CD14-positive monocyte (primary cell): ENCODE measurements around the gene ZNF586. TPM values are rescaled to one million over a fixed set of nuclear protein-coding genes. Genes with fewer than 3 reads are reported as not detected.

Source experiments
- DNase-seq, 3 donors: peaks; one replicate each; pipeline ENCODE4 v3.0.0-alpha.2; 2011 to 2022
- H2AFZ ChIP-seq: 2 replicates; pipeline ENCODE4 v1.6.0; 2012; ENCODE audit warnings: mild to moderate bottlenecking, low read depth, low read length, inconsistent platforms; ENCODE audit not compliant: insufficient read depth, poor library complexity, severe bottlenecking
- H3K27ac ChIP-seq, 2 donors: 1 replicate in 1 of 2; 2 replicates in 1 of 2; pipeline ENCODE4 v1.5.1; 2012 to 2013; ENCODE audit warnings: low read length in 2 of 2, control low read depth in 1 of 2, inconsistent platforms in 1 of 2, low read depth in 1 of 2, mild to moderate bottlenecking in 1 of 2
- H3K27me3 ChIP-seq, 2 donors: one replicate each; pipeline versions ENCODE4 v1.6.0 to v1.6.1; 2011 to 2013; ENCODE audit warnings: low read length in 2 of 2; ENCODE audit not compliant: control insufficient read depth in 2 of 2, insufficient read depth in 2 of 2
- H3K36me3 ChIP-seq, 2 donors: replicated peaks in 1 of 2; 1 replicate in 1 of 2; 2 replicates in 1 of 2; pipeline versions ENCODE4 v1.5.1 to v1.6.1; 2012 to 2013; ENCODE audit warnings: low read length in 2 of 2, control low read depth in 1 of 2, inconsistent platforms in 1 of 2, mild to moderate bottlenecking in 1 of 2; ENCODE audit not compliant: insufficient read depth in 2 of 2, control insufficient read depth in 1 of 2
- H3K4me1 ChIP-seq, 2 donors: 1 replicate in 1 of 2; 2 replicates in 1 of 2; pipeline versions ENCODE4 v1.5.1 to v1.6.1; 2012 to 2013; ENCODE audit warnings: low read length in 2 of 2, control low read depth in 1 of 2, inconsistent platforms in 1 of 2, mild to moderate bottlenecking in 1 of 2, moderate library complexity in 1 of 2; ENCODE audit not compliant: insufficient read depth in 2 of 2, control insufficient read depth in 1 of 2
- H3K4me2 ChIP-seq: replicated peaks from 2 replicates; pipeline ENCODE3; 2012; ENCODE audit warnings: low read length, moderate library complexity, mild to moderate bottlenecking; ENCODE audit not compliant: poor library complexity, severe bottlenecking; ENCODE audit errors: extremely low read depth
- H3K4me3 ChIP-seq, 3 experiments: fragments of 200-600 bp in 1 of 3; sonication (generic) in 1 of 3; replicated peaks in 1 of 3; 1 replicate in 2 of 3; 2 replicates in 1 of 3; pipeline ENCODE4 v1.5.1; 2011 to 2013; ENCODE audit warnings: low read length in 3 of 3, mild to moderate bottlenecking in 3 of 3, control low read depth in 2 of 3, low read depth in 2 of 3, inconsistent platforms in 1 of 3, moderate library complexity in 1 of 3
- H3K79me2 ChIP-seq: 2 replicates; pipeline ENCODE4 v1.6.0; 2012; ENCODE audit warnings: mild to moderate bottlenecking, control low read depth, inconsistent platforms, low read length, moderate library complexity; ENCODE audit not compliant: insufficient read depth
- H3K9ac ChIP-seq: 2 replicates; pipeline ENCODE4 v1.6.0; 2017; ENCODE audit warnings: low read length, mild to moderate bottlenecking; ENCODE audit not compliant: insufficient read depth, poor library complexity, severe bottlenecking
- H3K9me3 ChIP-seq, 2 donors: replicated peaks in 1 of 2; 1 replicate in 1 of 2; 2 replicates in 1 of 2; pipeline versions ENCODE4 v1.5.1 to v1.6.1; 2012 to 2013; ENCODE audit warnings: low read length in 2 of 2, control low read depth in 1 of 2; ENCODE audit not compliant: control insufficient read depth in 1 of 2, insufficient read depth in 1 of 2
- H4K20me1 ChIP-seq: 2 replicates; pipeline ENCODE4 v1.6.0; 2012; ENCODE audit warnings: mild to moderate bottlenecking, low read length, control low read depth, moderate library complexity; ENCODE audit not compliant: insufficient read depth
- H3K27ac Mint-ChIP-seq, 7 donors: one replicate each; pipeline ENCODE4 v1.8.0; 2020; ENCODE audit warnings: mild to moderate bottlenecking in 7 of 7, mixed read lengths in 7 of 7, moderate library complexity in 6 of 7, inconsistent platforms in 2 of 7
- H3K27me3 Mint-ChIP-seq, 3 donors: one replicate each; pipeline ENCODE4 v1.8.0; 2021 to 2022; ENCODE audit warnings: low read depth in 3 of 3, mild to moderate bottlenecking in 3 of 3, mixed read lengths in 3 of 3, moderate library complexity in 3 of 3, inconsistent platforms in 1 of 3
- H3K36me3 Mint-ChIP-seq, 2 donors: one replicate each; pipeline ENCODE4 v1.8.0; 2020; ENCODE audit warnings: mixed read lengths in 2 of 2, inconsistent platforms in 1 of 2, mild to moderate bottlenecking in 1 of 2
- H3K4me1 Mint-ChIP-seq: one replicate; pipeline ENCODE4 v1.8.0; 2020; ENCODE audit warnings: mild to moderate bottlenecking, mixed read lengths
- H3K4me3 Mint-ChIP-seq, 2 donors: one replicate each; pipeline ENCODE4 v1.8.0; 2020; ENCODE audit warnings: mild to moderate bottlenecking in 2 of 2, mixed read lengths in 2 of 2, moderate library complexity in 1 of 2
- H3K9me3 Mint-ChIP-seq, 7 donors: one replicate each; pipeline ENCODE4 v1.8.0; 2020 to 2022; ENCODE audit warnings: mixed read lengths in 7 of 7, mild to moderate bottlenecking in 6 of 7, moderate library complexity in 6 of 7, inconsistent platforms in 2 of 7
- CTCF ChIP-seq: fragments of 200-600 bp; IDR thresholded peaks from one replicate; pipeline ENCODE4 v1.8.0; 2022; ENCODE audit warnings: antibody characterized with exemption, mild to moderate bottlenecking
- WGBS: methylation state at CpG from one replicate; pipeline ENCODE4 v1.1.5; 2013; ENCODE audit warnings: missing lambda C conversion rate; ENCODE audit not compliant: insufficient coverage; 5-methylcytosine and 5-hydroxymethylcytosine counted together
- intact Hi-C, 2 donors: fragments of 100-400 bp; cut with micrococcal nuclease; formaldehyde crosslinking; loops; one replicate each; pipeline versions ENCODE4 v1.15.0 to v1.15.1; 2023
- polyA plus RNA-seq, 3 donors: library from polyadenylated mRNA; depleted of rRNA in 1 of 3; unstranded in 2 of 3; stranded (reverse) in 1 of 3; fragments of 300-500 nt in 2 of 3; fragments of >200 nt in 1 of 3; fragmentation: Illumina TruSeq in 2 of 3; gene quantifications; 1 replicate in 2 of 3; 2 replicates in 1 of 3; pipeline ENCODE4 v1.2.3, GENCODE V29; 2012 to 2021

ZNF586 gene
- polyA plus RNA-seq, 3 donors = 7.7 to 10.5 (median 10.2) TPM

GRCh38 chr19:57778336-57778735 lies 8.9 kb downstream of the ZNF586 start:
- no peak overlapping the region for H3K9ac ChIP-seq
- WGBS = no CpG with 5 or more reads among the region's 4 CpGs
- no peak for DNase-seq
- Mint-ChIP-seq H3K27ac (no peak overlapping the region), H3K9me3 (peaks cover 61 to 96% (median 91%) of the 10 kb centered on the region in 7 donors), H3K4me1 (peaks cover 4% of the 10 kb centered on the region), H3K36me3 (peaks cover 69 to 81% of the 10 kb centered on the region in 2 donors), H3K27me3 (peaks cover 0 to 2% (median 0%) of the 10 kb centered on the region in 3 donors), H3K4me3 (no peak overlapping the region)
- peaks cover 88 to 96% of the 10 kb centered on the region in 2 donors for H3K9me3 ChIP-seq
- peaks cover 63% of the 10 kb centered on the region for H3K79me2 ChIP-seq
- H4K20me1 ChIP-seq = no peaks in the 10 kb centered on the region
- no peaks in the 10 kb centered on the region for H3K27me3 ChIP-seq
- no peak overlapping the region for H3K27ac ChIP-seq
- H3K4me2 ChIP-seq = no peak overlapping the region
- H2AFZ ChIP-seq = no peak overlapping the region
- H3K4me3 ChIP-seq = peak overlapping the region in 1 of 3 experiments; percentile 35
- intact Hi-C loops = no loop called here
- H3K4me1 ChIP-seq = no peaks in the 10 kb centered on the region
- TF ChIP-seq CTCF = no peak
- H3K36me3 ChIP-seq = peaks cover 53 to 85% of the 10 kb centered on the region in 2 donors

GRCh38 chr19:57779220-57779845 lies 9.9 kb downstream of the ZNF586 start:
- H3K79me2 ChIP-seq = peaks cover 55% of the 10 kb centered on the region

More at GRCh38 chr19:57779220-57779845, 9.9 kb downstream of the ZNF586 start:
- Histone ChIP-seq H3K27me3 (no peaks in the 10 kb centered on the region), H3K36me3 (peaks cover 53 to 84% of the 10 kb centered on the region in 2 donors), H3K4me1 (no peaks in the 10 kb centered on the region), H2AFZ (no peak overlapping the region), H3K4me3 (peak overlapping the region in 1 of 3 experiments; percentile 35), H3K4me2 (no peak overlapping the region), H3K9me3 (peaks cover 87 to 97% of the 10 kb centered on the region in 2 donors), H4K20me1 (no peaks in the 10 kb centered on the region), H3K27ac (no peak overlapping the region), H3K9ac (no peak overlapping the region)
- H3K9me3 Mint-ChIP-seq = peaks cover 56 to 95% (median 89%) of the 10 kb centered on the region in 7 donors
- intact Hi-C loops = no loop called here
- peaks cover 0 to 2% (median 0%) of the 10 kb centered on the region in 3 donors for H3K27me3 Mint-ChIP-seq
- H3K4me3 Mint-ChIP-seq = no peak overlapping the region
- no peaks in the 10 kb centered on the region for H3K4me1 Mint-ChIP-seq
- peaks cover 63 to 74% of the 10 kb centered on the region in 2 donors for H3K36me3 Mint-ChIP-seq
- TF ChIP-seq CTCF = no peak
- DNase-seq = no peak
- no peak overlapping the region for H3K27ac Mint-ChIP-seq
- 100% methylated on average over 4 of the region's 10 CpGs for WGBS
